MCF 10A (cell line): Measurements from ENCODE around the gene GDF15. TPM values are rescaled to one million over a fixed set of nuclear protein-coding genes. Genes with fewer than 3 reads are reported as not detected.
A peak's percentile ranks its signal among the peaks of the same experiment; 100 is the strongest.
"Not testable (repeated sequence)": the region's sequence is repeated elsewhere in the genome, so short reads cannot be mapped to it uniquely, and the experiment has no call there.

Experiments used
- BruUV-seq: library from RNA; stranded (reverse); fragments of 400-500 nt; replicated peaks from 2 replicates; lab custom pipeline; 2021; lab: Mats Ljungman, UMichigan
- CTCF ChIA-PET: fragments of 300-600 bp; sonication (Branson Sonifier 250); formaldehyde crosslinking; extraction: SDS; loops from one replicate; lab custom pipeline; 2021; ENCODE audit warnings: antibody characterized with exemption, inconsistent platforms; lab: Yijun Ruan, JAX
- POLR2A ChIA-PET: fragments of 300-600, 350-650 bp; sonication (Branson Sonifier 250); formaldehyde crosslinking; extraction: SDS; loops from one replicate; lab custom pipeline; 2020; ENCODE audit warnings: antibody characterized with exemption, inconsistent platforms; lab: Yijun Ruan, JAX
- DNase-seq: peaks from one replicate; pipeline ENCODE4 v3.0.0-alpha.2; 2018; ENCODE audit not compliant: unreplicated experiment
- H3K27ac Mint-ChIP-seq: one replicate; pipeline ENCODE4 v1.8.0; 2022; ENCODE audit warnings: mild to moderate bottlenecking, low read depth, mixed read lengths; ENCODE audit not compliant: unreplicated experiment
- H3K27me3 Mint-ChIP-seq: one replicate; pipeline ENCODE4 v1.8.0; 2022; ENCODE audit warnings: mixed read lengths; ENCODE audit not compliant: insufficient read depth, unreplicated experiment
- H3K36me3 Mint-ChIP-seq: one replicate; pipeline ENCODE4 v1.8.0; 2022; ENCODE audit warnings: mild to moderate bottlenecking, moderate library complexity, mixed read lengths; ENCODE audit not compliant: insufficient read depth, unreplicated experiment
- H3K4me1 Mint-ChIP-seq: one replicate; pipeline ENCODE4 v1.8.0; 2022; ENCODE audit warnings: mixed read lengths; ENCODE audit not compliant: insufficient read depth, unreplicated experiment
- H3K4me3 Mint-ChIP-seq: one replicate; pipeline ENCODE4 v1.8.0; 2022; ENCODE audit warnings: mild to moderate bottlenecking, moderate library complexity, mixed read lengths; ENCODE audit not compliant: unreplicated experiment
- H3K9me3 Mint-ChIP-seq: one replicate; pipeline ENCODE4 v1.8.0; 2022; ENCODE audit warnings: mixed read lengths; ENCODE audit not compliant: unreplicated experiment
- CTCF ChIP-seq: fragments of 200-600 bp; IDR thresholded peaks from one replicate; pipeline ENCODE4 v1.8.0; 2022; ENCODE audit warnings: antibody characterized with exemption, mild to moderate bottlenecking; ENCODE audit not compliant: unreplicated experiment
- intact Hi-C: fragments of 100-400 bp; cut with micrococcal nuclease; formaldehyde crosslinking; loops from 2 replicates; pipeline ENCODE4 v1.14.1; 2022
- total RNA-seq: library from RNA; stranded (reverse); gene quantifications from 2 replicates; pipeline ENCODE4 v1.2.3, GENCODE V29; 2022

GDF15 gene
- total RNA-seq, 1 experiment from 2014 or later: 193 TPM

GRCh38 chr19:18344582-18344950 is 41.4 kb upstream of the GDF15 start:
- no TSS peak for BruUV-seq
- H3K27ac Mint-ChIP-seq: no peak overlapping the region

GRCh38 chr19:18345296-18345695 is 40.7 kb upstream of the GDF15 start:
- intact Hi-C loops: no loop called here
- CTCF ChIA-PET: interaction anchor here (0.6 to 2.5 kb wide), 6 partner anchors 12 to 68 kb away, joined by 3 to 17 read pairs (median 3); no protein-coding TSS in a partner anchor
- Mint-ChIP-seq H3K27me3 (peaks cover 12% of the 10 kb centered on the region), H3K9me3 (no peaks in the 10 kb centered on the region), H3K4me1 (peaks cover 30% of the 10 kb centered on the region), H3K4me3 (no peak overlapping the region), H3K36me3 (peaks cover 11% of the 10 kb centered on the region), H3K27ac (no peak overlapping the region)
- no TSS peak for BruUV-seq
- no peak for TF ChIP-seq CTCF
- DNase-seq: no peak
- POLR2A ChIA-PET: interaction anchor here (0.9 kb wide), 1 partner anchor 66 kb away, joined by 3 read pairs; no protein-coding TSS in a partner anchor

More at GRCh38 chr19:18344582-18344950, 41.4 kb upstream of the GDF15 start:
- H3K36me3 Mint-ChIP-seq: peaks cover 11% of the 10 kb centered on the region
- POLR2A ChIA-PET: interaction anchor here (0.6 to 6.7 kb wide), 4 partner anchors 65 to 185 kb away, joined by 3 to 32 read pairs (median 3); partner anchors contain the start of gene JUND
- H3K27me3 Mint-ChIP-seq: peaks cover 12% of the 10 kb centered on the region
- CTCF ChIA-PET: interaction anchor here (0.6 to 2.5 kb wide), 4 partner anchors 16 to 69 kb away, joined by 3 to 17 read pairs (median 4); no protein-coding TSS in a partner anchor
- no peak for TF ChIP-seq CTCF
- peaks cover 30% of the 10 kb centered on the region for H3K4me1 Mint-ChIP-seq
- no peaks in the 10 kb centered on the region for H3K9me3 Mint-ChIP-seq
- H3K4me3 Mint-ChIP-seq: no peak overlapping the region
- intact Hi-C loops: no loop called here
- DNase-seq: no peak

- Mint-ChIP-seq H3K36me3 (peaks cover 10% of the 10 kb centered on the region), H3K4me3 (peak overlapping the region; percentile 14), H3K9me3 (no peaks in the 10 kb centered on the region), H3K4me1 (peaks cover 30% of the 10 kb centered on the region), H3K27me3 (peaks cover 12% of the 10 kb centered on the region), H3K27ac (no peak overlapping the region)
- ChIA-PET POLR2A (interaction anchor here (0.7 to 1.1 kb wide), 5 partner anchors 17 to 1020 kb away, joined by 3 to 9 read pairs (median 3); no protein-coding TSS in a partner anchor), CTCF (interaction anchor here (0.6 to 1.6 kb wide), 9 partner anchors 13 to 72 kb away, joined by 3 to 8 read pairs (median 4); no protein-coding TSS in a partner anchor)
- no peak for TF ChIP-seq CTCF
- DNase-seq: peak; percentile 72
- no TSS peak for BruUV-seq
- intact Hi-C loops: no loop called here
Observed at GRCh38 chr19:18346091-18346490, 39.9 kb upstream of the GDF15 start.

GRCh38 chr19:18348171-18348570 is 37.8 kb upstream of the GDF15 start:
- POLR2A ChIA-PET: interaction anchor here (1.4 kb wide), 1 partner anchor 17 kb away, joined by 3 read pairs; no protein-coding TSS in a partner anchor
- BruUV-seq: no TSS peak
- TF ChIP-seq CTCF: no peak

GRCh38 chr19:18348818-18349339 is 37.1 kb upstream of the GDF15 start:
- peaks cover 12% of the 10 kb centered on the region for H3K27me3 Mint-ChIP-seq
- intact Hi-C loops: loop anchor here (1.0 kb wide), 2 partner anchors 37 to 61 kb away; partner anchors contain the start of gene GDF15
- CTCF ChIA-PET: interaction anchor here (0.6 to 6.5 kb wide), 22 partner anchors 10 to 1044 kb away, joined by 3 to 118 read pairs (median 4); partner anchors contain the start of genes GDF15 and SSBP4

More at GRCh38 chr19:18348171-18348570, 37.8 kb upstream of the GDF15 start:
- Mint-ChIP-seq H3K36me3 (peaks cover 5% of the 10 kb centered on the region), H3K4me3 (no peak overlapping the region), H3K9me3 (no peaks in the 10 kb centered on the region), H3K4me1 (peaks cover 25% of the 10 kb centered on the region), H3K27ac (no peak overlapping the region), H3K27me3 (peaks cover 12% of the 10 kb centered on the region)
- DNase-seq: no peak
- CTCF ChIA-PET: interaction anchor here (1.1 to 6.5 kb wide), 8 partner anchors 9 to 95 kb away, joined by 3 to 118 read pairs (median 11); no protein-coding TSS in a partner anchor
- intact Hi-C loops: no loop called here

More at GRCh38 chr19:18348818-18349339, 37.1 kb upstream of the GDF15 start:
- H3K27ac Mint-ChIP-seq, DNase-seq, BruUV-seq, H3K9me3 Mint-ChIP-seq, H3K4me3 Mint-ChIP-seq, H3K36me3 Mint-ChIP-seq: not testable (repeated sequence)
- POLR2A ChIA-PET: interaction anchor here (0.6 to 1.4 kb wide), 5 partner anchors 16 to 70 kb away, joined by 3 to 6 read pairs (median 3); partner anchors contain the start of genes LSM4 and SSBP4
- H3K4me1 Mint-ChIP-seq: peaks cover 28% of the 10 kb centered on the region
